ENCODE data around the gene USH1C.
A peak's percentile ranks its signal among the peaks of the same experiment; 100 is the strongest.

The USH1C gene

GRCh38 chr11:17504330-17505107 is 39.7 kb downstream of the USH1C start:
- DNase-seq (ENCODE audit: low read depth), result peak; percentile 16

- no peak for DNase-seq (ENCODE audit: low read depth)
Measured at GRCh38 chr11:17502630-17503029, 41.6 kb downstream of the USH1C start.

GRCh38 chr11:17500673-17501072 is 43.5 kb downstream of the USH1C start:
- DNase-seq (ENCODE audit: low read depth), result no peak

GRCh38 chr11:17498475-17498874 is 45.7 kb downstream of the USH1C start:
- no peak for DNase-seq (ENCODE audit: low read depth)

- no peak for DNase-seq (ENCODE audit: low read depth)
Measured at GRCh38 chr11:17498058-17498457, 46.2 kb downstream of the USH1C start.

- DNase-seq (ENCODE audit: low read depth), result no peak
Measured at GRCh38 chr11:17496406-17496805, 47.8 kb downstream of the USH1C start.

GRCh38 chr11:17494019-17494418 is 50.2 kb downstream of the USH1C start:
- DNase-seq (ENCODE audit: low read depth), result no peak

- DNase-seq (ENCODE audit: low read depth), result no peak
Measured at GRCh38 chr11:17490938-17491337, 53.3 kb downstream of the USH1C start.

GRCh38 chr11:17490232-17490631 is 54.0 kb downstream of the USH1C start:
- DNase-seq (ENCODE audit: low read depth), result no peak

GRCh38 chr11:17489751-17490150 is 54.5 kb downstream of the USH1C start:
- no peak for DNase-seq (ENCODE audit: low read depth)

- DNase-seq (ENCODE audit: low read depth), result no peak
Measured at GRCh38 chr11:17488563-17488962, 55.7 kb downstream of the USH1C start.

- DNase-seq (ENCODE audit: low read depth), result no peak
Measured at GRCh38 chr11:17486646-17487045, 57.6 kb downstream of the USH1C start.

GRCh38 chr11:17483505-17483904 is 60.7 kb downstream of the USH1C start:
- no peak for DNase-seq (ENCODE audit: low read depth)

- no peak for DNase-seq (ENCODE audit: low read depth)
Measured at GRCh38 chr11:17481905-17482304, 62.3 kb downstream of the USH1C start.

- DNase-seq (ENCODE audit: low read depth), result no peak
Measured at GRCh38 chr11:17479284-17480214, 64.7 kb downstream of the USH1C start.

- no peak for DNase-seq (ENCODE audit: low read depth)
Measured at GRCh38 chr11:17478070-17478469, 66.1 kb downstream of the USH1C start.

- DNase-seq (ENCODE audit: low read depth), result no peak
Measured at GRCh38 chr11:17477361-17477760, 66.9 kb downstream of the USH1C start.

GRCh38 chr11:17477084-17477333 is 67.2 kb downstream of the USH1C start:
- no peak for DNase-seq (ENCODE audit: low read depth)

GRCh38 chr11:17476317-17477083 is 67.7 kb downstream of the USH1C start, which contains the start of gene ABCC8:
ABCC8 (minus strand) TSS chr11:17476845; CDS start chr11:17476776, 69 bp downstream.
- no peak for DNase-seq (ENCODE audit: low read depth)

GRCh38 chr11:17475666-17476316 is 68.4 kb downstream of the USH1C start:
- DNase-seq (ENCODE audit: low read depth), result no peak

GRCh38 chr11:17473071-17473744 is 71.0 kb downstream of the USH1C start:
- DNase-seq (ENCODE audit: low read depth), result no peak

Data from T-helper 22 cell (primary cell).